ENCODE measurements around the gene GRIA3. TPM values are rescaled to one million over a fixed set of nuclear protein-coding genes. Genes with fewer than 3 reads are reported as not detected.

Gene GRIA3
- total RNA-seq, 3 donors from 2014 or later = 0.51 to 1.2 (median 0.72) TPM

GRCh38 chrX:123313486-123313885, 129.4 kb downstream of the GRIA3 start:
- H3K36me3 ChIP-seq (ENCODE audit: low read depth) = no peaks in the 10 kb centered on the region
- H3K4me3 ChIP-seq = no peak overlapping the region
- ATAC-seq = no peak
- TF ChIP-seq, protein P1, sequence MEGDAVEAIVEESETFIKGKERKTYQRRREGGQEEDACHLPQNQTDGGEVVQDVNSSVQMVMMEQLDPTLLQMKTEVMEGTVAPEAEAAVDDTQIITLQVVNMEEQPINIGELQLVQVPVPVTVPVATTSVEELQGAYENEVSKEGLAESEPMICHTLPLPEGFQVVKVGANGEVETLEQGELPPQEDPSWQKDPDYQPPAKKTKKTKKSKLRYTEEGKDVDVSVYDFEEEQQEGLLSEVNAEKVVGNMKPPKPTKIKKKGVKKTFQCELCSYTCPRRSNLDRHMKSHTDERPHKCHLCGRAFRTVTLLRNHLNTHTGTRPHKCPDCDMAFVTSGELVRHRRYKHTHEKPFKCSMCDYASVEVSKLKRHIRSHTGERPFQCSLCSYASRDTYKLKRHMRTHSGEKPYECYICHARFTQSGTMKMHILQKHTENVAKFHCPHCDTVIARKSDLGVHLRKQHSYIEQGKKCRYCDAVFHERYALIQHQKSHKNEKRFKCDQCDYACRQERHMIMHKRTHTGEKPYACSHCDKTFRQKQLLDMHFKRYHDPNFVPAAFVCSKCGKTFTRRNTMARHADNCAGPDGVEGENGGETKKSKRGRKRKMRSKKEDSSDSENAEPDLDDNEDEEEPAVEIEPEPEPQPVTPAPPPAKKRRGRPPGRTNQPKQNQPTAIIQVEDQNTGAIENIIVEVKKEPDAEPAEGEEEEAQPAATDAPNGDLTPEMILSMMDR (IDR thresholded peaks at IDR 0.05) = no peak
- no peak for DNase-seq
- intact Hi-C loops (cut with DNase I, micrococcal nuclease) = no loop called here
- no peaks in the 10 kb centered on the region for H3K9me3 ChIP-seq
- H3K4me1 ChIP-seq (ENCODE audit: low read depth) = no peaks in the 10 kb centered on the region

GRCh38 chrX:123320622-123321021, 136.5 kb downstream of the GRIA3 start:
- Histone ChIP-seq H3K36me3 (ENCODE audit: low read depth) (no peaks in the 10 kb centered on the region), H3K9me3 (no peaks in the 10 kb centered on the region), H3K4me1 (ENCODE audit: low read depth) (no peaks in the 10 kb centered on the region), H3K4me3 (no peak overlapping the region)
- ATAC-seq = no peak
- intact Hi-C loops (cut with DNase I, micrococcal nuclease) = no loop called here
- DNase-seq = no peak
- TF ChIP-seq, protein P1 (IDR thresholded peaks at IDR 0.05) = no peak

DNA sequence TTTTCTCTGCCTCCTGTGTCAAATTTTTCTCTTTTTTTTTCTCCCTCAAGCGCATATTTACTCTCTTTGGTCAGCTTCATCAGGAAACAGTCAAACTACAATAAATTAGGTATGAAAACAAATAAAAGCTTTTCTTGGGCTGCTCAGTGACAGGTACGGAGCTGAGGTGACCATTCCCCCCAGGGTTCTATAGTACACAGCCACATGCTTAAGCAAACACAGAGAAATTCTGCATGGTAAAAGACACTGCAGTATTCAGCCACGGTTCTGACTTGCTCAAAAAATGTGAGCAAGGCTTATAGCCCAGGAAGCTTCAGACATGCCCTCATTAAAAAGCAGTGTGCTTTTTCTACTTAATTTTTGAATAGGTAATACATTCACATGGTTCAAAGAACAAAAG, 138.5 kb downstream of the GRIA3 start:
- ATAC-seq (no peak), DNase-seq (no peak)
- intact Hi-C loops (cut with DNase I, micrococcal nuclease) = no loop called here

DNA sequence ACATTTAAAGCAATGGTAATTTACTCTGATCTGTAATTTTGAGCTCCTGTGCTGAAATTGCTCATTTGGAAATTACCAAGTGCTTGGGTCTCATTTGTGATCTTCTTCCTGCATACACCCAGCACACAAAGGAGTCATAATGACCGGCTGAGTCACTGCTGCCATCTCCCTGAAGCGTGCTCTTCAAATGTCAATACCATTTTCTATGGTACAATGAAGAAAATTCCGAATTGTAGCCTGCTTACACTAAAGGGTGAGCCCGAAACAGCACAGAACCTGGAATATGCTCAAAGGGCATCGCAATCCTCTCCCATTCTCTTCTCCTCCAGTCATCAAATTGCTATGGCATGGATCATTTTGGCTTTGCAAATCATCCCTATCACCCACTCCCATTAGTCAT, 140.5 kb downstream of the GRIA3 start:
- no peak overlapping the region for H3K4me3 ChIP-seq
- TF ChIP-seq, protein P1 (IDR thresholded peaks at IDR 0.05) = no peak
- intact Hi-C loops (cut with DNase I, micrococcal nuclease) = no loop called here
- DNase-seq (no peak), ATAC-seq (no peak)
- no peaks in the 10 kb centered on the region for H3K9me3 ChIP-seq
- no peaks in the 10 kb centered on the region for H3K36me3 ChIP-seq (ENCODE audit: low read depth)
- no peaks in the 10 kb centered on the region for H3K4me1 ChIP-seq (ENCODE audit: low read depth)

More for the DNA sequence above, 138.5 kb downstream of the GRIA3 start:
- H3K36me3 ChIP-seq (ENCODE audit: low read depth) = no peaks in the 10 kb centered on the region
- no peaks in the 10 kb centered on the region for H3K4me1 ChIP-seq (ENCODE audit: low read depth)
- TF ChIP-seq, protein P1 (IDR thresholded peaks at IDR 0.05) = no peak
- no peak overlapping the region for H3K4me3 ChIP-seq
- no peaks in the 10 kb centered on the region for H3K9me3 ChIP-seq

DNA sequence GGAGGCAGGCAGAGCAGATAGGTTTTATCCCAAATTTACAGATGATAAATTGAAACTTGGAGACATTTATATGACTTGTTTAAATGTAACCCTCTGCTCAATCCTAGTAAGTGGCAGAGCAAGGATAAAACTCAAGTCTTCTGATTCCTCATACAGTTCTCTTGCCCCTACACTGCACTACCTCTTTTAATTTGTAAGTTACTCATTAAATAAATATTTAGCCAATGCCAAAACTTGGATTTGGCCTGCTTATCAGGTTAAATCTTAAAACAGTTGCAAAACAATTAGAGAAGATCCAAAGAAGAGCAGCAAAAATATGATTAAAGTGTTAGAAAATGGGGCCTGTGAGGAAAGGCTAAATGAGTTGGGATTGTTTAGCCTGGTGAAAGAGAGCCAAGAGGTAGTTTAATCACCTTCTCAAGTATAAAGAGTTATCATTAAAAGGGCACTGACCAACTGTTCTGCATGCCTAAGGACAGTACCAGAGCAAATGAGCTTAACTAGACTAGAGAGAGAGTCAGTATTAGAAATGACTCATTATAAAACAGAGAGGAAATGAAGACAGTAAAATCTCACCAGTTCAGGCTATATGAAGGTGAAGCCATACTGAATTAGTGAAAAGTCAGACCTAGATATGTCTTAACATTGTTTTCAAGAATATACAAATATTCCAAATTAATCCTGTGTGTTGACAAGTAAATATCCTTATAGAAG, 146.3 kb downstream of the GRIA3 start:
- intact Hi-C loops (cut with DNase I, micrococcal nuclease) = no loop called here

More for the DNA sequence above, 146.3 kb downstream of the GRIA3 start:
- no peaks in the 10 kb centered on the region for H3K36me3 ChIP-seq (ENCODE audit: low read depth)
- TF ChIP-seq, protein P1 (IDR thresholded peaks at IDR 0.05) = no peak
- DNase-seq (no peak), ATAC-seq (no peak)
- no peaks in the 10 kb centered on the region for H3K9me3 ChIP-seq
- H3K4me3 ChIP-seq = no peak overlapping the region
- H3K4me1 ChIP-seq (ENCODE audit: low read depth) = no peaks in the 10 kb centered on the region
